Stimulated activated naive B cell treated with anti-CD40 and anti-IgM and Interleukin-4, amounts not matched to agents 10 μg/mL and 1 μg/mL and 100 μg/mL, for 72 hours (primary cell): ENCODE results near the gene TMEM25.

Experiments
- ATAC-seq, 2 donors: fragments of 150-1000 bp; cut with Tn5 transposase; replicated peaks; 2 replicates each; pipeline ENCODE4 v1.10.0; 2021; ENCODE audit warnings: moderate library complexity in 1 of 2
- DNase-seq: peaks from one replicate; pipeline ENCODE4 v3.0.0; 2021
- H3K27ac Mint-ChIP-seq: one replicate; pipeline ENCODE4 v1.8.0; 2022; ENCODE audit warnings: mild to moderate bottlenecking, mixed read lengths
- H3K27me3 Mint-ChIP-seq, 2 donors: one replicate each; pipeline ENCODE4 v1.8.0; 2022; ENCODE audit warnings: mixed read lengths in 2 of 2
- H3K36me3 Mint-ChIP-seq, 2 donors: one replicate each; pipeline ENCODE4 v1.8.0; 2022; ENCODE audit warnings: mixed read lengths in 2 of 2, mild to moderate bottlenecking in 1 of 2
- H3K4me1 Mint-ChIP-seq, 2 donors: one replicate each; pipeline ENCODE4 v1.8.0; 2022; ENCODE audit warnings: mixed read lengths in 2 of 2, mild to moderate bottlenecking in 1 of 2
- H3K4me3 Mint-ChIP-seq, 2 donors: one replicate each; pipeline ENCODE4 v1.8.0; 2022; ENCODE audit warnings: mild to moderate bottlenecking in 2 of 2, mixed read lengths in 2 of 2, moderate library complexity in 1 of 2
- H3K9me3 Mint-ChIP-seq, 2 donors: one replicate each; pipeline ENCODE4 v1.8.0; 2022; ENCODE audit warnings: mixed read lengths in 2 of 2, mild to moderate bottlenecking in 1 of 2

TMEM25 gene

GRCh38 chr11:118524757-118525470 is 6.1 kb upstream of the TMEM25 start:
- Mint-ChIP-seq H3K27ac (peak overlapping the region; percentile 69), H3K36me3 (peaks cover 29 to 33% of the 10 kb centered on the region in 2 donors)
- DNase-seq = no peak

GRCh38 chr11:118526688-118527087 is 4.3 kb upstream of the TMEM25 start:
- no peaks in the 10 kb centered on the region for H3K9me3 Mint-ChIP-seq
- H3K36me3 Mint-ChIP-seq = peaks cover 23 to 26% of the 10 kb centered on the region in 2 donors
- DNase-seq (no peak), ATAC-seq (no peak)
- H3K4me3 Mint-ChIP-seq = no peak overlapping the region
- peaks cover 27 to 28% of the 10 kb centered on the region in 2 donors for H3K4me1 Mint-ChIP-seq
- H3K27me3 Mint-ChIP-seq = no peaks in the 10 kb centered on the region
- H3K27ac Mint-ChIP-seq = no peak overlapping the region

More at GRCh38 chr11:118524757-118525470, 6.1 kb upstream of the TMEM25 start:
- no peak for ATAC-seq
- H3K9me3 Mint-ChIP-seq = no peaks in the 10 kb centered on the region
- H3K4me1 Mint-ChIP-seq = peaks cover 17 to 18% of the 10 kb centered on the region in 2 donors
- no peak overlapping the region for H3K4me3 Mint-ChIP-seq
- no peaks in the 10 kb centered on the region for H3K27me3 Mint-ChIP-seq

- H3K4me1 Mint-ChIP-seq = peaks cover 30 to 32% of the 10 kb centered on the region in 2 donors
- ATAC-seq = no peak
- no peaks in the 10 kb centered on the region for H3K27me3 Mint-ChIP-seq
- peaks cover 23% of the 10 kb centered on the region in 2 donors for H3K36me3 Mint-ChIP-seq
- H3K27ac Mint-ChIP-seq = no peak within 1 kb of the TSS
- H3K9me3 Mint-ChIP-seq = no peaks in the 10 kb centered on the region
- no peak for DNase-seq
- H3K4me3 Mint-ChIP-seq = no peak within 1 kb of the TSS
Measured at GRCh38 chr11:118527109-118527508, 3.9 kb upstream of the TMEM25 start, which contains the start of gene TTC36. TSS of gene TTC36 (plus strand) at chr11:118527474. CDS start at chr11:118527495, 21 bp downstream.

- H3K4me3 Mint-ChIP-seq = no peak overlapping the region
- peaks cover 18 to 26% of the 10 kb centered on the region in 2 donors for H3K36me3 Mint-ChIP-seq
- H3K27me3 Mint-ChIP-seq = no peaks in the 10 kb centered on the region
- no peak for ATAC-seq
- no peak for DNase-seq
- no peak overlapping the region for H3K27ac Mint-ChIP-seq
- peaks cover 29 to 34% of the 10 kb centered on the region in 2 donors for H3K4me1 Mint-ChIP-seq
- H3K9me3 Mint-ChIP-seq = no peaks in the 10 kb centered on the region
Measured at GRCh38 chr11:118528511-118528910, 2.5 kb upstream of the TMEM25 start.

GRCh38 chr11:118529584-118530175 is 1.3 kb upstream of the TMEM25 start:
- Mint-ChIP-seq H3K4me1 (peaks cover 26 to 31% of the 10 kb centered on the region in 2 donors), H3K27me3 (no peaks in the 10 kb centered on the region), H3K9me3 (no peaks in the 10 kb centered on the region), H3K27ac (no peak overlapping the region), H3K36me3 (peaks cover 9 to 17% of the 10 kb centered on the region in 2 donors), H3K4me3 (peak overlapping the region; percentile 89 to 91)
- ATAC-seq (no peak), DNase-seq (no peak)

GRCh38 chr11:118530180-118530682 is 761 bp upstream of the TMEM25 start:
- Mint-ChIP-seq H3K4me1 (peaks cover 22 to 27% of the 10 kb centered on the region in 2 donors), H3K4me3 (peak overlapping the region; percentile 89 to 91), H3K27me3 (no peaks in the 10 kb centered on the region), H3K9me3 (no peaks in the 10 kb centered on the region), H3K27ac (peak overlapping the region; percentile 25), H3K36me3 (peaks cover 6 to 12% of the 10 kb centered on the region in 2 donors)
- no peak for DNase-seq
- ATAC-seq = no peak

- ATAC-seq = peak; percentile 14 to 23
- Mint-ChIP-seq H3K27me3 (no peaks in the 10 kb centered on the region), H3K36me3 (peaks cover 6 to 12% of the 10 kb centered on the region in 2 donors), H3K4me1 (peaks cover 22 to 27% of the 10 kb centered on the region in 2 donors), H3K4me3 (peak overlapping the region; percentile 89 to 91), H3K27ac (peak overlapping the region; percentile 81), H3K9me3 (no peaks in the 10 kb centered on the region)
- DNase-seq = no peak
Measured at GRCh38 chr11:118531597-118532084, 649 bp downstream of the TMEM25 start.

GRCh38 chr11:118532091-118532490 is 1.1 kb downstream of the TMEM25 start:
- ATAC-seq (no peak), DNase-seq (no peak)
- peak overlapping the region; percentile 89 to 91 for H3K4me3 Mint-ChIP-seq
- H3K9me3 Mint-ChIP-seq = no peaks in the 10 kb centered on the region
- peaks cover 22 to 27% of the 10 kb centered on the region in 2 donors for H3K4me1 Mint-ChIP-seq
- no peak overlapping the region for H3K27ac Mint-ChIP-seq
- H3K27me3 Mint-ChIP-seq = no peaks in the 10 kb centered on the region
- H3K36me3 Mint-ChIP-seq = peaks cover 6 to 12% of the 10 kb centered on the region in 2 donors

GRCh38 chr11:118532852-118533768 is 2.1 kb downstream of the TMEM25 start:
- peaks cover 0 to 6% of the 10 kb centered on the region in 2 donors for H3K36me3 Mint-ChIP-seq
- peak overlapping the region; percentile 9 for H3K27ac Mint-ChIP-seq
- H3K4me3 Mint-ChIP-seq = no peak overlapping the region
- H3K4me1 Mint-ChIP-seq = peaks cover 22 to 27% of the 10 kb centered on the region in 2 donors
- H3K9me3 Mint-ChIP-seq = no peaks in the 10 kb centered on the region
- no peak for ATAC-seq
- no peak for DNase-seq
- no peaks in the 10 kb centered on the region for H3K27me3 Mint-ChIP-seq

GRCh38 chr11:118533769-118534729 is 3.1 kb downstream of the TMEM25 start:
- Mint-ChIP-seq H3K4me3 (no peak overlapping the region), H3K9me3 (no peaks in the 10 kb centered on the region), H3K27me3 (no peaks in the 10 kb centered on the region), H3K27ac (no peak overlapping the region), H3K4me1 (peaks cover 21 to 26% of the 10 kb centered on the region in 2 donors), H3K36me3 (peaks cover 3 to 6% of the 10 kb centered on the region in 2 donors)
- no peak for ATAC-seq
- DNase-seq = no peak

GRCh38 chr11:118535261-118535660 is 4.3 kb downstream of the TMEM25 start:
- H3K36me3 Mint-ChIP-seq = peaks cover 5 to 6% of the 10 kb centered on the region in 2 donors
- no peaks in the 10 kb centered on the region for H3K27me3 Mint-ChIP-seq
- peaks cover 10 to 14% of the 10 kb centered on the region in 2 donors for H3K4me1 Mint-ChIP-seq
- no peak overlapping the region for H3K4me3 Mint-ChIP-seq
- no peaks in the 10 kb centered on the region for H3K9me3 Mint-ChIP-seq
- no peak for ATAC-seq
- H3K27ac Mint-ChIP-seq = no peak overlapping the region
- DNase-seq = no peak

- H3K4me1 Mint-ChIP-seq = peaks cover 4 to 5% of the 10 kb centered on the region in 2 donors
- H3K27me3 Mint-ChIP-seq = no peaks in the 10 kb centered on the region
- no peak overlapping the region for H3K4me3 Mint-ChIP-seq
- DNase-seq = no peak
- H3K27ac Mint-ChIP-seq = no peak overlapping the region
- ATAC-seq = no peak
- H3K9me3 Mint-ChIP-seq = no peaks in the 10 kb centered on the region
- peaks cover 12 to 13% of the 10 kb centered on the region in 2 donors for H3K36me3 Mint-ChIP-seq
Measured at GRCh38 chr11:118536726-118537125, 5.7 kb downstream of the TMEM25 start.

GRCh38 chr11:118537409-118537980 is 6.5 kb downstream of the TMEM25 start:
- no peak for DNase-seq
- Mint-ChIP-seq H3K27me3 (no peaks in the 10 kb centered on the region), H3K27ac (no peak overlapping the region), H3K4me3 (no peak overlapping the region), H3K36me3 (peaks cover 12 to 19% of the 10 kb centered on the region in 2 donors), H3K9me3 (no peaks in the 10 kb centered on the region), H3K4me1 (no peaks in the 10 kb centered on the region)
- ATAC-seq = no peak
